Measurements from ENCODE around the gene THSD4.

Gene THSD4

GRCh38 chr15:71747128-71748083, 632.1 kb downstream of the THSD4 start:
- DNase-seq, result no peak

- DNase-seq, result no peak
These were observed 633.0 kb downstream of the THSD4 start for GRCh38 chr15:71748293-71748718.

- no peak for DNase-seq
These were observed 634.2 kb downstream of the THSD4 start for GRCh38 chr15:71749500-71749899.

GRCh38 chr15:71752128-71752527, 636.9 kb downstream of the THSD4 start:
- DNase-seq, result no peak

GRCh38 chr15:71752604-71753289, 637.5 kb downstream of the THSD4 start:
- no peak for DNase-seq

GRCh38 chr15:71753346-71753745, 638.1 kb downstream of the THSD4 start:
- DNase-seq, result no peak

- DNase-seq, result no peak
These were observed 639.4 kb downstream of the THSD4 start for GRCh38 chr15:71754660-71755059.

- DNase-seq, result no peak
These were observed 640.1 kb downstream of the THSD4 start for GRCh38 chr15:71755092-71755970.

GRCh38 chr15:71756599-71757352, 641.5 kb downstream of the THSD4 start:
- no peak for DNase-seq

GRCh38 chr15:71757741-71758530, 642.7 kb downstream of the THSD4 start:
- no peak for DNase-seq

- no peak for DNase-seq
These were observed 643.4 kb downstream of the THSD4 start for GRCh38 chr15:71758711-71759110.

GRCh38 chr15:71760852-71761251, 645.6 kb downstream of the THSD4 start:
- no peak for DNase-seq

GRCh38 chr15:71761649-71762048, 646.4 kb downstream of the THSD4 start:
- DNase-seq, result no peak

GRCh38 chr15:71768184-71768583, 652.9 kb downstream of the THSD4 start:
- no peak for DNase-seq

- no peak for DNase-seq
These were observed 658.1 kb downstream of the THSD4 start for GRCh38 chr15:71773206-71773859.

GRCh38 chr15:71775856-71776255, 660.6 kb downstream of the THSD4 start:
- DNase-seq, result no peak

GRCh38 chr15:71776304-71776703, 661.0 kb downstream of the THSD4 start:
- DNase-seq, result no peak

- no peak for DNase-seq
These were observed 662.1 kb downstream of the THSD4 start for GRCh38 chr15:71777216-71777943.

- DNase-seq, result no peak
These were observed 664.0 kb downstream of the THSD4 start for GRCh38 chr15:71779073-71779797.

Measured in activated naive CD4-positive, alpha-beta T cell treated with Interleukin-2 at 50 U/mL for 16 hours (primary cell).